ENCODE data around the gene ABCA1.

The ABCA1 gene

GRCh38 chr9:104849023-104849422 is 78.9 kb downstream of the ABCA1 start:
- TF ChIP-seq CTCF (IDR thresholded peaks at IDR 0.05; ENCODE audit: insufficient read depth, low read depth, low read length, missing control alignments): no peak
- no peak overlapping the region for H3K4me3 ChIP-seq (ENCODE audit: low read length)

GRCh38 chr9:104844710-104845109 is 83.2 kb downstream of the ABCA1 start:
- no peak for TF ChIP-seq CTCF (IDR thresholded peaks at IDR 0.05; ENCODE audit: insufficient read depth, low read depth, low read length, missing control alignments)
- H3K4me3 ChIP-seq (ENCODE audit: low read length): no peak overlapping the region
- DNase-seq (ENCODE audit: low read depth): peak; percentile 33

More at GRCh38 chr9:104849023-104849422, 78.9 kb downstream of the ABCA1 start:
- no peak for DNase-seq (ENCODE audit: low read depth)

- DNase-seq (ENCODE audit: low read depth): no peak
- TF ChIP-seq CTCF (IDR thresholded peaks at IDR 0.05; ENCODE audit: insufficient read depth, low read depth, low read length, missing control alignments): no peak
- H3K4me3 ChIP-seq (ENCODE audit: low read length): no peak overlapping the region
These were observed 84.2 kb downstream of the ABCA1 start for GRCh38 chr9:104843644-104844240.

DNA sequence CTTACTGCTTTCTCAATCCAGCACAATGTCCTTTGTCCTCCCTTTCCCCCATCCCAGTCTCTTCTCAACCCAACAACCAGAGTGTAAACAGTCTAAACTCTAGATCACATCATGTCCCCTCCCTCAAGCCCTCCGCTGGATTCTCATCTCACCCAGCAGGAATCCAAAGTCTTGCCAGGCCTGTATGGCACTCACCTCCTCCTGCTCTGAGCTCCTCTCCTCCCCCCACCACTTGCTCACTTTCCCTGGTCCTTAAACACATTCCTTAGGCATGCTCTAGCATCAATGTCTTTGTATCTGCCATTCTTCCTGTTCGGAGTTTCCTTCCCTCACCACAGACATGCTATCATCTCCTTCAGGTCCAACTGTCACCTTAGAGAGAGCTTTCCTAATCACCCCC is 85.3 kb downstream of the ABCA1 start:
- DNase-seq (ENCODE audit: low read depth): no peak
- H3K4me3 ChIP-seq (ENCODE audit: low read length): no peak overlapping the region
- no peak for TF ChIP-seq CTCF (IDR thresholded peaks at IDR 0.05; ENCODE audit: insufficient read depth, low read depth, low read length, missing control alignments)

DNA sequence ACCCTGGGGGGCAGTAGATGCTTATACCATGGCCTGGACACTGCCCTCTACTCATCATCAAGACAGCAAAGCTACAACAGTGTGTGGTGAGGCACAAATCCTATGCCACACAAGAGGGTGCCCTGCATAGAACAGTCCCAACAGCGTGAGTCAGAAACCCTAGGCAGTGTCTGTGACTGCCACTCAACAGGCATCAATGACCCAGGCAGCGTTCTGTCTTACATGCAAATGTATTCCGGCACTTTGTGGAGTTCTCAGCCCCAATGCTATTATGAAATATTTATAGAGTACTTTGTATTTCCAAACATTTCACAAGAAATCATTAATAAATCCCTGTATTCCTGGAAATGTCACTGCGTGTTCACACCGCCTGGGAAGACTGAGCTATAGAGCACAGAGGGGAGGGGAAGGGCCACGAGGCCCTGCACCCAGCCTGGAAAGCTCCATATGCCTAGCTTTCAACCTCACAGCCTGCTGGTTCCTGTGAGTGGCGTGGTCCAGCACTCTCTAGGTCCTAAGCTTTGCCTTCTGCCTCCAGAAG is 86.3 kb downstream of the ABCA1 start:
- no peak for DNase-seq (ENCODE audit: low read depth)
- no peak overlapping the region for H3K4me3 ChIP-seq (ENCODE audit: low read length)
- TF ChIP-seq CTCF (IDR thresholded peaks at IDR 0.05; ENCODE audit: insufficient read depth, low read depth, low read length, missing control alignments): no peak

GRCh38 chr9:104838958-104839357 is 89.0 kb downstream of the ABCA1 start:
- no peak for TF ChIP-seq CTCF (IDR thresholded peaks at IDR 0.05; ENCODE audit: insufficient read depth, low read depth, low read length, missing control alignments)
- DNase-seq (ENCODE audit: low read depth): no peak
- no peak overlapping the region for H3K4me3 ChIP-seq (ENCODE audit: low read length)

DNA sequence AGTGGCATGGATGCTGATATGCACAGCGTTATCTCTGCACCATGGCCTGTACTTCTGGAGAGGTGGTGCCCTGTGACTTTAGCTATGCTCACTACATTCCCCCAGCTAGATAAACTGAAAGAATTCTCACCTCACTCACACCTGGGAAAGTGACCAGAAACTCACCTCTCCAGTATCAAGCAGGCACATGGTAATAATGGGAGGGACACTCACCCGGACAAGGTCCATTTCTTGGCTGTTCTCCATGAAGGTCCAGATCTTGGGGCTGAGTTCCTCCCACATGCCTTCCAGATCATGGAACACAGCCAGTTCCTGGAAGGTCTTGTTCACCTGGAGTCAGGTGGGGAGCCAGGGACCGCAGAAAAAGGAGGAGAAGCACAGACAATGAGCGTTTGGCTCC is 91.2 kb downstream of the ABCA1 start:
- no peak for TF ChIP-seq CTCF (IDR thresholded peaks at IDR 0.05; ENCODE audit: insufficient read depth, low read depth, low read length, missing control alignments)
- no peak overlapping the region for H3K4me3 ChIP-seq (ENCODE audit: low read length)
- DNase-seq (ENCODE audit: low read depth): no peak

All from epithelial cell of esophagus (primary cell).